ENCODE results near the gene PBX3. TPM values are rescaled to one million over a fixed set of nuclear protein-coding genes. Genes with fewer than 3 reads are reported as not detected.
A peak's percentile ranks its signal among the peaks of the same experiment; 100 is the strongest.

The PBX3 gene
- total and polyA plus RNA-seq, 2 of the 13 experiments (the other 11 are each of a cell fraction or from before 2014, with no cell fraction given), result 6.0 to 11.2 TPM

- TF ChIP-seq ZNF639 (CRISPR knock-in tag; conservative IDR thresholded peaks at IDR 0.05), result no peak
- TF ChIP-seq ZNF296 (CRISPR knock-in tag; conservative IDR thresholded peaks at IDR 0.05), result no peak
- TF ChIP-seq SKI (IDR thresholded peaks at IDR 0.05; ENCODE audit: partially characterized antibody), result no peak
- peak; percentile 6 for TF ChIP-seq ZFP36 (IDR thresholded peaks at IDR 0.05; ENCODE audit: borderline replicate concordance, low read depth, low read length, partially characterized antibody)
- TF ChIP-seq YEATS4 (CRISPR knock-in tag; IDR thresholded peaks at IDR 0.05; ENCODE audit: borderline replicate concordance), result no peak
- TF ChIP-seq BRF2 (CRISPR knock-in tag; IDR thresholded peaks at IDR 0.05), result no peak
- TF ChIP-seq CC2D1A (CRISPR knock-in tag; IDR thresholded peaks at IDR 0.05), result no peak
- TF ChIP-seq ZNF124 (CRISPR knock-in tag; IDR thresholded peaks at IDR 0.05), result peak; percentile 49; the same call in 1 of the 2 replicates
- no peak; the same call in 1 of the 2 replicates for TF ChIP-seq ETV5 (CRISPR knock-in tag; IDR thresholded peaks at IDR 0.05; ENCODE audit: borderline replicate concordance)
- TF ChIP-seq IRX3 (CRISPR knock-in tag; IDR thresholded peaks at IDR 0.05; ENCODE audit: borderline replicate concordance, low read depth), result no peak
- 0 out of 2 replicates have a peak, but pooled peaks have one; percentile 36 for TF ChIP-seq GFI1 (CRISPR knock-in tag; IDR thresholded peaks at IDR 0.05; ENCODE audit: borderline replicate concordance)
- no peak for TF ChIP-seq ZFP41 (CRISPR knock-in tag; IDR thresholded peaks at IDR 0.05; ENCODE audit: borderline replicate concordance)
- no peak for TF ChIP-seq TOE1 (CRISPR knock-in tag; IDR thresholded peaks at IDR 0.05)
- no peak for TF ChIP-seq ZBTB4 (CRISPR knock-in tag; IDR thresholded peaks at IDR 0.05; ENCODE audit: borderline replicate concordance)
- no peak for TF ChIP-seq DNMT1 (CRISPR knock-in tag; IDR thresholded peaks at IDR 0.05)
- no peak for TF ChIP-seq ZSCAN29 (CRISPR knock-in tag; conservative IDR thresholded peaks at IDR 0.05)
- no peak for TF ChIP-seq ZNF543 (CRISPR knock-in tag; IDR thresholded peaks at IDR 0.05)
- no peak for TF ChIP-seq MZF1 (CRISPR knock-in tag; IDR thresholded peaks at IDR 0.05; ENCODE audit: borderline replicate concordance)
- no peak for TF ChIP-seq ZNF235 (CRISPR knock-in tag; IDR thresholded peaks at IDR 0.05; ENCODE audit: borderline replicate concordance)
- TF ChIP-seq DZIP1 (CRISPR knock-in tag; IDR thresholded peaks at IDR 0.05), result no peak
- TF ChIP-seq KLF13 (CRISPR knock-in tag; IDR thresholded peaks at IDR 0.05), result no peak
Measured at GRCh38 chr9:125850763-125851162, 103.6 kb downstream of the PBX3 start (continued).

Data from HepG2 (cell line).